Loucy (cell line): ENCODE data around the gene VSTM1.

Experiments
- H2AFZ ChIP-seq: fragments of 200-600 bp; sonication (generic); 2 replicates; pipeline ENCODE4 v1.6.0; 2016; ENCODE audit warnings: antibody characterized with exemption, mild to moderate bottlenecking, low read length, moderate library complexity
- H3F3A ChIP-seq: fragments of 200-600 bp; 2 replicates; pipeline ENCODE4 v1.6.0; 2016; ENCODE audit warnings: antibody characterized with exemption, low read depth, mild to moderate bottlenecking
- H3K27me3 ChIP-seq: fragments of 200-600 bp; sonication (generic); 2 replicates; pipeline ENCODE4 v1.6.1; 2014; ENCODE audit warnings: low read length, mild to moderate bottlenecking; ENCODE audit not compliant: insufficient read depth, poor library complexity, severe bottlenecking
- H3K36me3 ChIP-seq: fragments of 200-600 bp; sonication (generic); 2 replicates; pipeline ENCODE4 v1.6.1; 2016; ENCODE audit warnings: low read length; ENCODE audit not compliant: insufficient read depth
- H3K4me1 ChIP-seq: fragments of 200-600 bp; sonication (generic); 2 replicates; pipeline ENCODE4 v1.5.1; 2014; ENCODE audit warnings: low read length, mild to moderate bottlenecking; ENCODE audit not compliant: insufficient read depth, poor library complexity, severe bottlenecking
- H3K4me2 ChIP-seq: fragments of 200-600 bp; sonication (generic); 2 replicates; pipeline ENCODE4 v1.6.0; 2014; ENCODE audit warnings: antibody characterized with exemption, low read length, low read depth, mild to moderate bottlenecking; ENCODE audit not compliant: poor library complexity, severe bottlenecking
- H3K4me3 ChIP-seq: fragments of 200-600 bp; sonication (generic); 2 replicates; pipeline ENCODE4 v1.5.1; 2014; ENCODE audit warnings: low read length, mild to moderate bottlenecking, mixed read lengths; ENCODE audit not compliant: poor library complexity, severe bottlenecking
- H3K79me2 ChIP-seq: fragments of 200-600 bp; sonication (generic); 2 replicates; pipeline ENCODE4 v1.6.1; 2014; ENCODE audit warnings: low read length; ENCODE audit not compliant: insufficient read depth
- H3K9ac ChIP-seq: fragments of 200-600 bp; sonication (generic); 2 replicates; pipeline ENCODE4 v1.6.0; 2014; ENCODE audit warnings: mild to moderate bottlenecking, low read depth, low read length, moderate library complexity; ENCODE audit not compliant: poor library complexity, severe bottlenecking
- H3K9me2 ChIP-seq: fragments of 200-600 bp; sonication (generic); replicated peaks from 2 replicates; pipeline ENCODE4 v1.6.1; 2016; ENCODE audit warnings: low read depth, low read length, mixed read lengths
- H3K9me3 ChIP-seq: fragments of 200-600 bp; sonication (generic); 2 replicates; pipeline ENCODE4 v1.6.1; 2014; ENCODE audit warnings: mild to moderate bottlenecking, antibody characterized with exemption, low read length, low read depth; ENCODE audit not compliant: insufficient read depth
- H4K20me1 ChIP-seq: fragments of 200-600 bp; sonication (generic); 2 replicates; pipeline ENCODE4 v1.6.0; 2014; ENCODE audit warnings: antibody characterized with exemption, low read length, mild to moderate bottlenecking; ENCODE audit not compliant: insufficient read depth, poor library complexity, severe bottlenecking
- CTCF ChIP-seq: fragments of 200-600 bp; sonication (generic); conservative IDR thresholded peaks from 2 replicates; pipeline ENCODE4 v1.5.1; 2014; ENCODE audit warnings: mild to moderate bottlenecking, antibody characterized with exemption, low read length
- EZH2phosphoT487 ChIP-seq: fragments of 200-600 bp; IDR thresholded peaks from 2 replicates; pipeline ENCODE4 v1.6.1; 2018; ENCODE audit warnings: antibody characterized with exemption, mild to moderate bottlenecking, moderate library complexity, borderline replicate concordance

VSTM1 gene

GRCh38 chr19:54107876-54108490 is 44.3 kb upstream of the VSTM1 start:
- peaks cover 42% of the 10 kb centered on the region; the same call in 1 of the 2 replicates for H3K36me3 ChIP-seq
- H3K9me2 ChIP-seq = no peaks in the 10 kb centered on the region
- peaks cover 36% of the 10 kb centered on the region for H3K79me2 ChIP-seq
- no peak overlapping the region for H3K4me2 ChIP-seq
- H3K4me1 ChIP-seq = peaks cover 5% of the 10 kb centered on the region
- H3K4me3 ChIP-seq = no peak overlapping the region
- no peaks in the 10 kb centered on the region for H3K9me3 ChIP-seq
- no peak for TF ChIP-seq EZH2phosphoT487
- TF ChIP-seq CTCF = no peak
- H3F3A ChIP-seq = no peaks in the 10 kb centered on the region
- peaks cover 4% of the 10 kb centered on the region for H4K20me1 ChIP-seq
- no peak overlapping the region for H3K9ac ChIP-seq
- H2AFZ ChIP-seq = no peak overlapping the region
- no peaks in the 10 kb centered on the region for H3K27me3 ChIP-seq

GRCh38 chr19:54106716-54107115 is 43.0 kb upstream of the VSTM1 start:
- Histone ChIP-seq H3K4me2 (no peak overlapping the region), H4K20me1 (peaks cover 4% of the 10 kb centered on the region), H3K4me1 (peaks cover 8% of the 10 kb centered on the region), H3K9ac (no peak overlapping the region), H3K79me2 (peaks cover 34% of the 10 kb centered on the region), H3K4me3 (no peak overlapping the region), H3K9me2 (no peaks in the 10 kb centered on the region), H3K36me3 (peaks cover 42% of the 10 kb centered on the region; the same call in 1 of the 2 replicates), H3K27me3 (no peaks in the 10 kb centered on the region), H3F3A (no peaks in the 10 kb centered on the region), H3K9me3 (no peaks in the 10 kb centered on the region), H2AFZ (no peak overlapping the region)
- TF ChIP-seq CTCF (no peak), EZH2phosphoT487 (no peak)

- Histone ChIP-seq H3K9me2 (no peaks in the 10 kb centered on the region), H3K27me3 (no peaks in the 10 kb centered on the region), H2AFZ (no peak overlapping the region), H3K9ac (no peak overlapping the region), H3F3A (no peaks in the 10 kb centered on the region), H3K36me3 (peaks cover 40% of the 10 kb centered on the region; the same call in 1 of the 2 replicates), H3K4me2 (no peak overlapping the region), H3K4me3 (no peak overlapping the region), H3K9me3 (no peaks in the 10 kb centered on the region), H3K4me1 (peaks cover 8% of the 10 kb centered on the region), H3K79me2 (peaks cover 34% of the 10 kb centered on the region), H4K20me1 (peaks cover 4% of the 10 kb centered on the region)
- no peak for TF ChIP-seq CTCF
- no peak for TF ChIP-seq EZH2phosphoT487
Measured at GRCh38 chr19:54105796-54106195, 42.1 kb upstream of the VSTM1 start.
